Erythroblast (primary cell): Measurements from ENCODE around the gene PRIM1.

Source experiments
- GATA1 ChIP-seq: IDR thresholded peaks from 2 replicates; pipeline ENCODE4 v1.6.1; 2011; ENCODE audit warnings: low read depth, mild to moderate bottlenecking, control low read depth, low read length, moderate library complexity
- POLR2A ChIP-seq: IDR thresholded peaks from 2 replicates; pipeline ENCODE4 v1.6.1; 2011; ENCODE audit warnings: mild to moderate bottlenecking, low read length

DNA sequence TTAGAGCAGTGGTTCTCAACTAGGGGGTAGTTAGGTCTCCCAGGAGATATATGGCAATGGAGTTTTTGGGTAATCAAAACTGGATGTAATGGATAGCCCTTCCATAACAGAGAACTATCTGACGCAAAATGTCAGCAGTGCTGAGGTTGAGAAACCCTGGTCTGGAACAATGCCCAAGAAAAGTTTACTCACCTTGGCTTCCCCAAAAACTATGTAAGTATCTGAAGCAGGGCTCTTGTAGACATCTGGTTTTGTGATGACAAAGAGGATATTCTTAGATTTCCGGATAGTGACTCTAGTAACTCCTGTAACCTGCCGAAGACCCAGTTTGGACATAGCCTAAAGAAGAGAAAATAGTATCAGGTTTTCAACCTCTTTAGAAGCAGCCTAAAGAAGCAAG is 38.8 kb downstream of the PRIM1 start:
- TF ChIP-seq POLR2A (no peak), GATA1 (no peak)
